Mononuclear cell (primary cell): ENCODE data around the gene HHIPL1. TPM values are rescaled to one million over a fixed set of nuclear protein-coding genes. Genes with fewer than 3 reads are reported as not detected.
"Not testable (repeated sequence)": the region's sequence is repeated elsewhere in the genome, so short reads cannot be mapped to it uniquely, and the experiment has no call there.

Experiments used
- H3K27me3 ChIP-seq: 2 replicates; pipeline ENCODE4 v1.6.0; 2011; ENCODE audit warnings: low read length, control low read depth; ENCODE audit not compliant: insufficient read depth
- H3K4me1 ChIP-seq: 2 replicates; pipeline ENCODE4 v1.5.1; 2011; ENCODE audit warnings: mild to moderate bottlenecking, low read length, control low read depth; ENCODE audit not compliant: insufficient read depth
- H3K4me3 ChIP-seq: 2 replicates; pipeline ENCODE4 v1.5.1; 2011; ENCODE audit warnings: mild to moderate bottlenecking, low read length, moderate library complexity
- H3K9me3 ChIP-seq: 2 replicates; pipeline ENCODE4 v1.5.1; 2011; ENCODE audit warnings: low read depth, mild to moderate bottlenecking, control low read depth, low read length
- total RNA-seq: library from RNA; depleted of rRNA; stranded (reverse); fragments of >200 nt; gene quantifications from one replicate; pipeline ENCODE4 v1.2.3, GENCODE V29; 2012

Gene HHIPL1
- total RNA-seq, 1 donor: not detected

GRCh38 chr14:99658218-99658845 is 13.4 kb downstream of the HHIPL1 start:
- Histone ChIP-seq H3K4me1 (no peaks in the 10 kb centered on the region), H3K4me3 (no peak overlapping the region), H3K9me3 (no peaks in the 10 kb centered on the region), H3K27me3 (peaks cover 34% of the 10 kb centered on the region)

GRCh38 chr14:99659333-99659741 is 14.4 kb downstream of the HHIPL1 start:
- no peak overlapping the region for H3K4me3 ChIP-seq
- no peaks in the 10 kb centered on the region for H3K4me1 ChIP-seq
- peaks cover 34% of the 10 kb centered on the region for H3K27me3 ChIP-seq
- H3K9me3 ChIP-seq: no peaks in the 10 kb centered on the region

GRCh38 chr14:99660006-99660566 is 15.2 kb downstream of the HHIPL1 start:
- Histone ChIP-seq H3K4me1 (no peaks in the 10 kb centered on the region), H3K27me3 (peaks cover 34% of the 10 kb centered on the region), H3K4me3 (no peak overlapping the region), H3K9me3 (no peaks in the 10 kb centered on the region)

- Histone ChIP-seq H3K27me3 (peaks cover 34% of the 10 kb centered on the region), H3K4me3 (no peak overlapping the region), H3K9me3 (no peaks in the 10 kb centered on the region), H3K4me1 (no peaks in the 10 kb centered on the region)
Measured at GRCh38 chr14:99660794-99661193, 15.9 kb downstream of the HHIPL1 start.

- H3K9me3 ChIP-seq, H3K4me3 ChIP-seq, H3K4me1 ChIP-seq: not testable (repeated sequence)
- peaks cover 34% of the 10 kb centered on the region for H3K27me3 ChIP-seq
Measured at GRCh38 chr14:99661206-99661605, 16.3 kb downstream of the HHIPL1 start.

- no peak overlapping the region for H3K4me3 ChIP-seq
- H3K4me1 ChIP-seq: no peaks in the 10 kb centered on the region
- H3K9me3 ChIP-seq: no peaks in the 10 kb centered on the region
- H3K27me3 ChIP-seq: peaks cover 28% of the 10 kb centered on the region
Measured at GRCh38 chr14:99662846-99663245, 17.9 kb downstream of the HHIPL1 start.

GRCh38 chr14:99663386-99664057 is 18.6 kb downstream of the HHIPL1 start:
- Histone ChIP-seq H3K4me3 (no peak overlapping the region), H3K27me3 (peaks cover 21% of the 10 kb centered on the region), H3K9me3 (no peaks in the 10 kb centered on the region), H3K4me1 (no peaks in the 10 kb centered on the region)

- Histone ChIP-seq H3K4me1 (no peaks in the 10 kb centered on the region), H3K9me3 (no peaks in the 10 kb centered on the region), H3K27me3 (peaks cover 13% of the 10 kb centered on the region), H3K4me3 (no peak overlapping the region)
Measured at GRCh38 chr14:99664058-99664936, 19.4 kb downstream of the HHIPL1 start.

GRCh38 chr14:99664937-99665273 is 20.0 kb downstream of the HHIPL1 start:
- no peaks in the 10 kb centered on the region for H3K4me1 ChIP-seq
- no peak overlapping the region for H3K4me3 ChIP-seq
- peaks cover 12% of the 10 kb centered on the region for H3K27me3 ChIP-seq
- no peaks in the 10 kb centered on the region for H3K9me3 ChIP-seq

GRCh38 chr14:99666533-99666932 is 21.6 kb downstream of the HHIPL1 start:
- no peaks in the 10 kb centered on the region for H3K27me3 ChIP-seq

GRCh38 chr14:99667045-99667444 is 22.1 kb downstream of the HHIPL1 start:
- Histone ChIP-seq H3K9me3 (no peaks in the 10 kb centered on the region), H3K4me3 (no peak overlapping the region), H3K4me1 (peaks cover under 1% of the 10 kb centered on the region), H3K27me3 (no peaks in the 10 kb centered on the region)

More at GRCh38 chr14:99666533-99666932, 21.6 kb downstream of the HHIPL1 start:
- Histone ChIP-seq H3K9me3 (no peaks in the 10 kb centered on the region), H3K4me1 (no peaks in the 10 kb centered on the region), H3K4me3 (no peak overlapping the region)

GRCh38 chr14:99667821-99668220 is 22.9 kb downstream of the HHIPL1 start:
- Histone ChIP-seq H3K4me3 (no peak overlapping the region), H3K9me3 (no peaks in the 10 kb centered on the region), H3K27me3 (no peaks in the 10 kb centered on the region), H3K4me1 (peaks cover 8% of the 10 kb centered on the region)

GRCh38 chr14:99668307-99669295 is 23.7 kb downstream of the HHIPL1 start:
- no peaks in the 10 kb centered on the region for H3K27me3 ChIP-seq
- H3K9me3 ChIP-seq: no peaks in the 10 kb centered on the region
- peaks cover 11% of the 10 kb centered on the region for H3K4me1 ChIP-seq
- no peak overlapping the region for H3K4me3 ChIP-seq
